ENCODE results near the gene DECR2. TPM values are rescaled to one million over a fixed set of nuclear protein-coding genes. Genes with fewer than 3 reads are reported as not detected.

Gene DECR2, protein sequence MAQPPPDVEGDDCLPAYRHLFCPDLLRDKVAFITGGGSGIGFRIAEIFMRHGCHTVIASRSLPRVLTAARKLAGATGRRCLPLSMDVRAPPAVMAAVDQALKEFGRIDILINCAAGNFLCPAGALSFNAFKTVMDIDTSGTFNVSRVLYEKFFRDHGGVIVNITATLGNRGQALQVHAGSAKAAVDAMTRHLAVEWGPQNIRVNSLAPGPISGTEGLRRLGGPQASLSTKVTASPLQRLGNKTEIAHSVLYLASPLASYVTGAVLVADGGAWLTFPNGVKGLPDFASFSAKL
- total RNA-seq: 10 to 100 TPM; 16.5 to 30.9 (median 21.4) TPM

DNA sequence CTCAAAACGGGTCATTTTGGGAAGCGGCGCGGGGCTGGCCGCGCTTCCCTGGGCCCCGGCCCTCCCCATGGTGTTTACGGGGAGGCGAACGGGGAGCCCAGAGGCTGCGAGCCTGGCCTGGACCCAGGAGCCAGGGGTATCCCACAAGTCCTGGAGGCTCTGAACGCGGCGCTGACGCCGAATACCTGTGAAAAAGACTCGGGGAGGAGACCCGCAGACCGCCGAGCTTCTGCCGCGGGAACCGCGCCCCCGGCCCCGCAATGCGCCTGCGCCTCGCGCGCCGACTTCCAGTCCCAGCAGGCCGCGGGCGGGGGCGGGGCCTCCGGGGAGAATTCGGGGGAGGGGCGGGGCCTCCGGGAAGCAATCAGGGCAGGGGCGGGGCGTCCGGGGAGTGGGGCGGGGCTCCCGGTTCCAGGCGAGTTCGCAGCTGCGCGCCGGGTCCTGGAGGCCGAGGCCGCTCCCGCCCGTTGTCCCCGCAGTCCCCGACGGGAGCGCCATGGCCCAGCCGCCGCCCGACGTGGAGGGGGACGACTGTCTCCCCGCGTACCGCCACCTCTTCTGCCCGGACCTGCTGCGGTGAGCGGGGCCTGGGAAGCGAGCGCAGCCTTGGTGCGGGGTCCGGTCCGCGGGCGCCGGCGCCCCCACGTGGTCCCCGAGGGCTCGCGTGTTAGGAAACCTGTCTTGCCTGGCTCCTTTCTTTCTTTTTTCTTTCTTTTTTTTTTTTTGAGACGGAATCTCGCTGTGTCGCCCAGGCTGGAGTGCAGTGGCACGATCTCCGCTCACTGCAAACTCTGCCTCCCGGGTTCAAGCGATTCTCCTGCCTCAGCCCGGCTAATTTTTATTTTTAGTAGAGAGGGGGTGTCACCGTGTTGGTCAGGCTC lies at the start of gene DECR2:
DECR2 (plus strand) TSS at position 418 of the 881 bp plus-strand sequence; CDS start at position 497, 79 bp downstream.
- DNase-seq (ENCODE audit: low spot score): peak; percentile 98
- ATAC-seq (ENCODE audit: low FRiP score): peak; percentile 76
- TF ChIP-seq CTCF (IDR thresholded peaks at IDR 0.05): no peak

GRCh38 chr16:352547-353403 lies 48.9 kb upstream of the DECR2 start, which contains the start of gene AXIN1:
Gene AXIN1 (minus strand): TSS chr16:352723. CDS start chr16:347025, 5,698 bp downstream.
- ATAC-seq (ENCODE audit: low FRiP score): peak; percentile 88
- TF ChIP-seq CTCF (IDR thresholded peaks at IDR 0.05): no peak
- peak; percentile 100 for DNase-seq (ENCODE audit: low spot score)

DNA sequence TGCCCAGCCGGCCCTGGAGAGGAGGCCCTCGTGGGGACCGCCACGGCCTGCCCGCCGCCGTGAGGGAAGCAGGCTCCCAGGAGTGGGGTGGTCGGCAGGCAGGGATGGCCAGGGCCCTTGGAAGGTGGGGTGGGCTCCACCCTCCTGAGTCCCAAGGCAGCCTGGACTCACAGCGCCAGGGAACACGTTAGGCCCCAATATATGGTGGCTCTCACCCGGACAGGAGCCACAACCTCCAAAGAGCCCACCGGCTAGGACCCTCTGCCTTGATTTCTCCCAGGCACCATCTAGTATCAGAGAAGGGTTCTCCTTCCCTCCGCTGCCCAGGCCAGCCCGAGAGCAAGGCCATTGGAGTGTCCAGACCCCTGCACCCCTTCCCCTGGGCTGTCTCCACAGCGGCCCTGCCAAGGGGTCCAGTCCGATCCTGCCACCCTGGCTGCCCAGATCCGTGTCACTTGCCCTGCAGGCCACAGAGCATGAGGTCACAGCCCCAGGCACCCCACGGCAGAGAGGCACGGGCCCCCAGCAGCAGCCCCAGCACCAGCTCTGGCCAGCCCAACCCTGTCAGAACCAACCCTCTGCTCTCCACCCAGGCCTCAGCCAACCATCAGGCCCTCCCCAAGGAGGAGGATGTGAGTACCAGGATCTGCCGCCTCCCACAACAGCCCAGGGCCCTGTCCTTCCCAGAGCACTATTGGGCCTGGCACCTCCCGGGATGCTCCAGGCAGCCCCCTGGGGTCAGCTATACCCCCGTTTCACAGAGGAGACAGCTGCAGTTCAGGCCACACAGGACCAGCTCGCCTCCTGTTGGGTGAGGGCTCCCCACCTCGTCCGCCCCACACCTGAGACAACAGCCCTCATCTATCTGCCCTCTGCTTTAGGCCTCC lies 48.0 kb upstream of the DECR2 start:
- ATAC-seq (ENCODE audit: low FRiP score): peak; percentile 2
- DNase-seq (ENCODE audit: low spot score): no peak
- no peak for TF ChIP-seq CTCF (IDR thresholded peaks at IDR 0.05)

DNA sequence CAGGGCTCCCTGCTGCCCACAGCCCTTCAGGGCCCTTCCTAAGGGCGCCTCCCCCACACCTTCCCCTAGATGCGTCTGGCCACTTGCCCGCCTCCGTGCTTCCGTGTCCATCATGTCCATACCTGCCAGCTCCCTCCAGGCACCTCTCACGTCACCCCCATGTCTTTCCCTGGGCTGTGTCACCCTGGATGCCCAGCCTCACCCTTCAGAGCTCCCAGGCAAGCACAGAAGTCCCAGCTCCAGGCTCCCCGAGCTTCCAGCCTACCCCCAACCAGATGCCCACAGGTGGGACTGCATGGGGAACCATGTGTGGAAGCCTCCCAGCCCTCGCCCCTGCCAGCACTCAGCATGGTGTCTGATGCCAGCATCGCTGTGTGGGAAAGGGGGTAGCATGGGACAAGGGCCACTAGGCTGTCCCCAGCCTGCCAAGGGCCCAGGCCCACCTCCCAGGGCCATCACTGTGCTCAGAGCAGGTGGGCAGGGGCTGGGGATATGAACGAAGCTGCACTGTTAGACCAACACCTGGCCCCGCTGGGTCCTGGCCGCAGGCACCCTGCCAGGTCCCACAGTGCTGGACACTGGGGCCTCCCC lies 47.3 kb upstream of the DECR2 start:
- TF ChIP-seq CTCF (IDR thresholded peaks at IDR 0.05): no peak
- ATAC-seq (ENCODE audit: low FRiP score): no peak
- no peak for DNase-seq (ENCODE audit: low spot score)

DNA sequence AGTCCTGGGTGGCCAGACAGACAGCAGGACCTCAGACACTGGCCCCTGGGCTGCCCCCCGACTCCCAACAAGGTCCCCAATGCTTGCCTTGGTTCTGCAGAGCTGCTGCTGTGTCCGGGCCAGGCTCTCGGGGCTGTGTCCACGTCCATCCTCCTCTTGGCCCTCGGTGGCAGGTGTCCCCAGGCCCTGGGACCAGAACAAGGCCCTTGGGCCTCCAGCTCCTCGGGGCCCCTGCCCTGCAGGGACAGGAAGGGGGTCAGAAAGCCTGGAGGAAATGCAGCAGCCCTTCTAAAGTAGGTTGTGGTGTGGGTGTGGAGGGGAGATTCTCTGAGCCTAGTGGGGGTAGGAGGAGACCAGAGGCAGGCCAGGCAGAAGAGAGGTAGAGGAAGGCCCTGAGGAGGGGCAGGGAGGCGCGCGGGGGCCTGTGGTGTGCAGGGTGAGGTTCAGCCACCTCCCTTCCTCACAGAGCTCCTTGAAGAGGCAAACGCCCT lies 46.7 kb upstream of the DECR2 start:
- TF ChIP-seq CTCF (IDR thresholded peaks at IDR 0.05): no peak

More for the DNA sequence above, 46.7 kb upstream of the DECR2 start:
- no peak for ATAC-seq (ENCODE audit: low FRiP score)
- no peak for DNase-seq (ENCODE audit: low spot score)
